Astrocyte of the spinal cord (primary cell): ENCODE results near the gene FTCD.

Experiments used
- DNase-seq: peaks from one replicate; pipeline ENCODE4 v3.0.0; 2011; ENCODE audit warnings: low read depth, low spot score
- H3K4me3 ChIP-seq: 2 replicates; pipeline ENCODE4 v1.5.1; 2011; ENCODE audit warnings: low read depth, mild to moderate bottlenecking, low read length, moderate library complexity
- in situ Hi-C: cut with HindIII; loops from 2 replicates; pipeline ENCODE4 v1.10.0; 2017; ENCODE audit warnings: low sequenced_read_pairs
- TF ChIP-seq, protein P1 (sequence below): IDR thresholded peaks from 2 replicates; pipeline ENCODE4 v1.5.1; 2012; ENCODE audit warnings: low read depth, mild to moderate bottlenecking, low read length, inconsistent platforms

The FTCD gene

DNA sequence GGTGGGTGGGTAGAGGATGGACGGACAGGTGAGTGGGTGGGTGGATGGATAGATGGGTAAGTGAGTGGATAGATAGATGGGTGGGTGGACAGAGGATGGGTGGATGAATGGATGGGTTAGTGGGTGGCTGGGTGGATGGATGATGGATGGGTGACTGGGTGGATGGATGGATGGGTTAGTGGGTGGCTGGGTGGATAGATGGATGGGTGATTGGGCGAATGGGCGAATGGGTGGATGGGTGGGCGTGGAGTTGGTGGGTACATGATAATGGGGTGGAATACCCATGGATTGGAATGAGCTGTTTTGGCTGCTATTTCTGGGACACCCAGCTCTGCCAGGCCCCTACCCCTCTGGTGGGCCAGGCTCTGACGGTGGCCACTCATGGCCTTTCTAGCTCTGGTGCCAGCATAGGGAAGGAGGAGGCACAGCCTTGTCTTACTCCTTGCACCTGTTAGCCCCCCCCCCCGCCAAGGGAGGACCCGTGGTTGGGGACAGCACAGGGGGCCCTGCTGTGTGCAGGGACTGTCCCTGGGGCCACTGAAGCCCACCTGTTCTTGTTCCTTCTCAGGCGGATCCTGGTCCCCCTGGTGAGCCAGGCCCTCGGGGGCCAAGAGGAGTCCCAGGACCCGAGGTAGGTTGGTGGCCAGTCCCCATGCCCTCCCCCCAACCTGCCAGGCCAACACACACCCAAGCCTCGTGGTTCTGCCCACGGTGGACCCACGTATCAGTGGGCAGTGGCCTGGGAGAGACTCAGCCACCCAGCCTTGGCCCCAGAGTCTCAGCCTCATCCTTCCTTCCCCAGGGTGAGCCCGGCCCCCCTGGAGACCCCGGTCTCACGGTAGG is 31.1 kb downstream of the FTCD start:
- TF ChIP-seq, protein P1, sequence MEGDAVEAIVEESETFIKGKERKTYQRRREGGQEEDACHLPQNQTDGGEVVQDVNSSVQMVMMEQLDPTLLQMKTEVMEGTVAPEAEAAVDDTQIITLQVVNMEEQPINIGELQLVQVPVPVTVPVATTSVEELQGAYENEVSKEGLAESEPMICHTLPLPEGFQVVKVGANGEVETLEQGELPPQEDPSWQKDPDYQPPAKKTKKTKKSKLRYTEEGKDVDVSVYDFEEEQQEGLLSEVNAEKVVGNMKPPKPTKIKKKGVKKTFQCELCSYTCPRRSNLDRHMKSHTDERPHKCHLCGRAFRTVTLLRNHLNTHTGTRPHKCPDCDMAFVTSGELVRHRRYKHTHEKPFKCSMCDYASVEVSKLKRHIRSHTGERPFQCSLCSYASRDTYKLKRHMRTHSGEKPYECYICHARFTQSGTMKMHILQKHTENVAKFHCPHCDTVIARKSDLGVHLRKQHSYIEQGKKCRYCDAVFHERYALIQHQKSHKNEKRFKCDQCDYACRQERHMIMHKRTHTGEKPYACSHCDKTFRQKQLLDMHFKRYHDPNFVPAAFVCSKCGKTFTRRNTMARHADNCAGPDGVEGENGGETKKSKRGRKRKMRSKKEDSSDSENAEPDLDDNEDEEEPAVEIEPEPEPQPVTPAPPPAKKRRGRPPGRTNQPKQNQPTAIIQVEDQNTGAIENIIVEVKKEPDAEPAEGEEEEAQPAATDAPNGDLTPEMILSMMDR, result no peak
- H3K4me3 ChIP-seq, result no peak overlapping the region
- in situ Hi-C loops, result no loop called here
- DNase-seq, result no peak

DNA sequence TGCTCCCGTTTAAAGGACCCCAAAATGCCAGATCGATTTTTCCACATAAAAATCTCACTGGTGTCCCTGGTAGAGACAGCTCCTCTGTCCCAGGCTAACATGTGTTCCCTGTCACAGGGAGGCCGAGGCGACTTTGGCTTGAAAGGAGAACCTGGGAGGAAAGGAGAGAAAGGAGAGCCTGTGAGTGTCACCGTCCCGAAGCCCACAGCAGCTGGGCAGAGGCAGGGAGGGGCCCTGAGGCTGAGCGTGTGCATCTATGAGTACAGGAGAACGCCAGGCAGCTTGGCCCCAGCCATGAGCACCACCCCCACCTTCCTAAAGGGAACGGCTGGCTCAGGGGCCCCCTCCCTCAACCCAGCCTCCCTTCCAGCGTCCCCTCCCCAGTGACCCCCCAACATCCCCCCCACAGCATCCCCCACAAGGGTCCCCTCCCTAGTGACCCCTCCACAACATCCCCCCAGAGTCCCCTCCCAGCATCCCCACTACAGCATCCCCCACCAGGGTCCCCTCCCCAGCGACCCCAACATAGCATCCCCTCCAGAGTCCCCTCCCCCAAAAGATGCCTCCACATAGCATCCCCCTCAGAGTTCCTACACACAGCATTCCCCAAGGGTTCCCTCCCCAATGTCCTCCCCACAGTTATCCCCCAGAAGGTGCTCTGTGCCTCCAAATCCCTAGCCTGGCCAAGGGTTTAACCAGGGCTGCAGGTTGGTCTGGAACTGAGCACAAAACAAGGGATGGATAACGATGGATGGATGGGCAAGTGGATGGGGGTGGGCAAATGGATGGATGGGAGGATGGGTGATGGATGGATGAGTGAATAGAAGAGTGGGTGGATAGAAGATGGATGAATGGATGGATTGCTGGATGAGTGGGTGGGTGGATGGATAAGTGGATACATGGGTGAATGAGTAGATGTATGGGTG is 32.4 kb downstream of the FTCD start:
- no peak for DNase-seq
- H3K4me3 ChIP-seq, result no peak overlapping the region
- TF ChIP-seq, protein P1, result no peak
- in situ Hi-C loops, result no loop called here

DNA sequence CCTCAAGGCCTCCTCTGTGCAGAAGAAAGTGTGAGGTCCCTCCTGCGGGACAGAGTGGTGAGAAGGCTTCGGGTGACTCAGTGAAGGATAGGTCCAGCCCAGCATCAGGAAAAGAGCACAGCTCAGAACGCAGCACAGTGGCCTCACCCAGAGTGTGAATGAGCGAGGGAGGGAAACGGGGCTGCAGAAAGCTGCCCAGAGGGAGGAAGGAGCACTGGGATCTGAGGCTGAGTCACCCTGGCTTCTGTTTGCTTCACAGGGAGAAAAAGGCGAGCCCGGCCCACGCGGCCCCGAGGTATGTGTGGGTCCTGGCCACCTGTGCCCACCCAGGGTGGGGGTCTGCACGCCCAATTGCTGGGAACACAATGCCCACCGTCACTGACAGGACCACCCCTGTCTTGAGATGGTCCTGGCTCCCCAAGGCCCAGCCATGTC is 33.1 kb downstream of the FTCD start:
- TF ChIP-seq, protein P1, result no peak
- no peak overlapping the region for H3K4me3 ChIP-seq
- DNase-seq, result peak; percentile 77
- in situ Hi-C loops, result no loop called here

DNA sequence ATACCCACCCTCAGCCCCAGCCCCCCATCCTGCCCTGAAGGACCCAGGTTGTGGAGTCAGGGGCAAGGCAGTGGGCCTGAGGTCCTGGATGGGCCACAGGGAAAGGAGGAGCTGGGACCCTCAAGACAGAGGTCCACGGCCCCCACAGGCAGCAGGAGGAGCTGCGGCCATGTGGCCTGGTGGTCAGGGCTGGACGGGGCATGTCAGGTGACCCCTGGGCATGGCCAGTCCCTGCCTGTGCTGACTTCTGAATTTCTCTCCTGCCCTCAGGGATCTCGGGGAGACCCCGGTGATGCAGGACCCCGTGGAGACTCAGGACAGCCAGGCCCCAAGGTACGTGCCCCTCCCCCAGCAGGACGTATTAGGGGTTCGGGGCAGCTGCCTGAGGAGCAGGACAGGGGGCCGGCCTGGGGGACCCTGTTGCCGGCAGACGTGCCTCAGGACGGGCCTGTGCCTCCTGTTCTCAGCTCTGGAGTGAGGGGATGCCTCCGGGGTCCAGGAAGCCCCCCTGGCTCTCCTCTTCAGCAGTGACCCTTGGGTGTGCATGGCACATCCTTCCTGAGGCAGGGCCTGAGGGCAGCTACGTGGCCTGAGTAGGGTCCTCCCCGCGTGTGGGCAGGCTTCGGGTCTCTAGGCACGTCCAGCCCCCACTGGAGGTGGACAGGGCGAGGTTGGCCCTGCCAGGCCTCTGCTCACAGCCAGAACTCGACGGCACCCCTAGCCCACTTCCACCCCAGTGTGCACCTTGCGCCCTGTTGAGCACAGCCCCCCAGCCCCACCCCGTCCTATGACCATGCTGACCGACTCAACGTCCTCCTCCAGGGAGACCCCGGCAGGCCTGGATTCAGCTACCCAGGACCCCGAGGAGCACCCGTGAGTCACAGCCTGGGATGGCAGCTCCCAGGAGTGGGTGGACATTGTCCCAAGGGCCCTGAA is 33.8 kb downstream of the FTCD start:
- no peak for DNase-seq
- TF ChIP-seq, protein P1, result no peak
- in situ Hi-C loops, result no loop called here
- no peak overlapping the region for H3K4me3 ChIP-seq

DNA sequence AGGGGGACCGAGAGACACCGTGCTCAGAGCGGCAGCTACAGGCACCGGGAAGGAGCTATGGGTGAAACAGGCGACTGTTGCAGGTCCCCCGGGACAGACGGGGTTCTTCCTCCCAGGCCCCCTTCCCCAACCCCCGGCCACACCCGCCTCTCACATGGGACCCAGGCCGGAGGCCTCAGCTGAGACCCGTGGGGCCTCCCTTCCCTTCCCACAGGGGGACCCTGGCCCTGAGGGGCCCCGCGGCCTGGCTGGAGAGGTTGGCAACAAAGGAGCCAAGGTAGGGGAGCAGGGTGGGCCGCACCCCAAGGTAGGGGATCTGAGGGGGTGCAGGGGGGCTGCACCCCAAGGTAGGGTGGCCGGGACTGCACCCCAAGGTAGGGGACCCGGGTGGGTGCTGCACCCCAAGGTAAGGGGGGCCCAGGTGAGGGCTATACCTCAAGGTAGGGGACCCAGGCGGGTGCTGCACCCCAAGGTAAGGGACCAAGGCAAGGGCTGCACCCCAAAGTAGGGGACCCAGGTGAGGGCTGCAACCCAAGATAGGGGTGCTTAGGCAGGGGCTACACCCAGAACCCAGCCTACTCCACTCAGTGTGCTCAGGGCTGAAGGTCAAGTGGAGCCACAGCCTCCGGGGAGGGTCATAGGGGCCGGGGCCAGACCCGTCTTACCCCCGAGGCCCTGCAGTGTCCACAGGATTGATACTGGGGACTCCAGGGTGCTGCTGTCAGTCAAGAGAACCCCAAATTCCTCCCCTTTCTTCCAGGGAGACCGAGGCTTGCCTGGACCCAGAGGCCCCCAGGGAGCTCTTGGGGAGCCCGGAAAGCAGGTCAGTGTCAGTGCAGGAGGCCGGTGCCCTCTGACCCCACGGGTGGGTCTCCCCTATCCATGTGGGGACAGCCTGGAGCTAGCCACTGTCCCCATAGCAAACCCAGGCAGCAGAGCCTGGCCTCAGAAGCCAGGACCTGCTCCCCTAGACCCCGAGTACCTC is 34.8 kb downstream of the FTCD start:
- in situ Hi-C loops, result no loop called here
- no peak for DNase-seq
- no peak overlapping the region for H3K4me3 ChIP-seq
- TF ChIP-seq, protein P1, result no peak
